Urinary bladder (tissue), 4 donors: ENCODE results near the gene HOXA6. TPM values are rescaled to one million over a fixed set of nuclear protein-coding genes. Genes with fewer than 3 reads are reported as not detected.

Experiments used
- DNase-seq: peaks from one replicate; pipeline ENCODE4 v3.0.0-alpha.2; 2015; ENCODE audit errors: extremely low spot score
- H3K27ac ChIP-seq: one replicate; pipeline ENCODE4 v1.5.1; 2013; ENCODE audit warnings: low read depth, mild to moderate bottlenecking, moderate library complexity
- H3K36me3 ChIP-seq: one replicate; pipeline ENCODE4 v1.6.1; 2013; ENCODE audit warnings: mild to moderate bottlenecking, moderate library complexity; ENCODE audit not compliant: insufficient read depth
- H3K4me1 ChIP-seq: one replicate; pipeline ENCODE4 v1.6.1; 2013; ENCODE audit warnings: mild to moderate bottlenecking, moderate library complexity; ENCODE audit not compliant: insufficient read depth
- H3K4me3 ChIP-seq: one replicate; pipeline ENCODE4 v1.5.1; 2013; ENCODE audit warnings: low read depth, low read length
- WGBS: extraction: QIAGEN DNeasy Blood & Tissue Kit; methylation state at CpG from one replicate; pipeline ENCODE4 v1.1.7; 2013; 5-methylcytosine and 5-hydroxymethylcytosine counted together
- polyA plus RNA-seq: library from polyadenylated mRNA; stranded (reverse); fragments of 200-250 nt; gene quantifications from one replicate; pipeline ENCODE4 v1.2.3, GENCODE V29; 2013
- total RNA-seq: library from RNA; depleted of rRNA; stranded (reverse); fragments of >200 nt; gene quantifications from one replicate; pipeline ENCODE4 v1.2.3, GENCODE V29; 2014
- donor health status: healthy with polysubstance abuse.
- donor health status: healthy.

HOXA6 gene
- 8.4 TPM for total RNA-seq
- polyA plus RNA-seq, result 4.4 TPM

DNA sequence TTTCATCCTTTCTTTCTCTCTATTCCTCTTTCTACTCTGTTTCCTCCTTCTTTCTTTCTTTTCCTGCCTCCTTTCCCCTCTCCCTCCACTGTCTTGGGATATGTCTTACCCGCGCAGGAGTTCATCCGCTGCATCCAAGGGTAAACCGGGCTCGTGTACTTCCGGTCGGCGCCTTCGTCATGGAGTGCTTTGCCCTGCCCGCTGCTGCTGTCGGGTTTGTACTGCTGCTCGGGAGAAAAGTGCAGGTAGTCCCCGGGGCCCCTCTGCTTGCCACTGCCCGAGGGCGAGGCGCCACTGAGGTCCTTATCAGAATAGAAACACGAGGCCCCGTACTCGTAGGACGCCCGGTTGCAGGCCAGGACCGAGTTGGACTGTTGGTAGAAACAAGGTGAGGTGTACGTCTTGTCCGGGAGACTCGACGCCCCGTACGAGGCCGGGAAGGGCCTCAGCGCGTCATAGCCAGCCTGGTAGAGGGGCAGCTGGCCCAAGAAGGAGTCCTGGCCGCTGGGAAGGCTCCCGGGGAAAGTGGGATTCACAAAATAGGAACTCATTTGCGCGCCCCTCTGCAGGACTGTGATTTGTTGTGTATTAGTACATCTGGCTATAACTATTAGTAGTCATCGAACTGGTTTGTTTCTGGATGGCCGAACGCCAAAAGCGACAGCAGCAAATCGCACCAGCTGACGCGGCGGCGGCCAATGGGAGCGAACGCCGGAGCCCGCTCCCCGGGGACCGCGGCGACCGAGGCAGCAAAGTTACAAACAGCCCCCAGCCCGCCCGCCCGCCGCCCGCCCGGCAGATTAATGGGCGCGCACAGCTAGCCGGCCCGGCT lies at the start of gene HOXA6:
TSS of gene HOXA6 (minus strand) at position 576 of the 832 bp plus-strand sequence. CDS start at position 551, 25 bp downstream.
- WGBS, result 23% methylated on average over 63 of the region's 63 CpGs
- Histone ChIP-seq H3K4me3 (peak within 1 kb of the TSS; percentile 46), H3K4me1 (no peaks in the 10 kb centered on the region), H3K36me3 (peaks cover 3% of the 10 kb centered on the region), H3K27ac (peak within 1 kb of the TSS; percentile 82)
- no peak for DNase-seq

DNA sequence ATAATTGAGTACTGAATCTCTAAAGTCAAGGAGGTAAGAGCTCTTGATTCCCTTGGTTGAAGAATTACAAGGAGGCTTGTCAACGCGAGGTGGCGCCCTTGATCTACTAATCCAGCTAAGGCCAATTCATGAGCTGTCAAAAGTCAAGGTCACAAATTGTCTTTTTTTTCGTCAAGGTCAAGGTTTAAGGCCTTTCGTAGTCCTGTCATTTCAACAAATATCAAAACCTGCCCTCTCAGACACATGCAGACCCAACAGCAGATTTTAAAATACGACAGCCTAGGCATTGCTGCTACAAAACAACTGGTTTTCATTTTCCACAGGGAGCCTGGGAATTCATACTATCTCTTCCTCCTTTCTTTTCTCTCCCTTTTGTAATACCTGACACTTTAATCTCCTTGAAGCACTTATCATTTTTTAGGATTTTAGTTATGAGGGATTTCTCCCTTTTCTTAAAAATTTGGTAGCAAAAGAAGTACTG lies 48.8 kb upstream of the HOXA6 start:
- Histone ChIP-seq H3K4me1 (no peaks in the 10 kb centered on the region), H3K27ac (peak overlapping the region; percentile 25), H3K36me3 (no peaks in the 10 kb centered on the region), H3K4me3 (peak overlapping the region; percentile 35)
- WGBS, result under 1% methylated on average over 6 of the region's 6 CpGs
- peak; percentile 78 for DNase-seq

DNA sequence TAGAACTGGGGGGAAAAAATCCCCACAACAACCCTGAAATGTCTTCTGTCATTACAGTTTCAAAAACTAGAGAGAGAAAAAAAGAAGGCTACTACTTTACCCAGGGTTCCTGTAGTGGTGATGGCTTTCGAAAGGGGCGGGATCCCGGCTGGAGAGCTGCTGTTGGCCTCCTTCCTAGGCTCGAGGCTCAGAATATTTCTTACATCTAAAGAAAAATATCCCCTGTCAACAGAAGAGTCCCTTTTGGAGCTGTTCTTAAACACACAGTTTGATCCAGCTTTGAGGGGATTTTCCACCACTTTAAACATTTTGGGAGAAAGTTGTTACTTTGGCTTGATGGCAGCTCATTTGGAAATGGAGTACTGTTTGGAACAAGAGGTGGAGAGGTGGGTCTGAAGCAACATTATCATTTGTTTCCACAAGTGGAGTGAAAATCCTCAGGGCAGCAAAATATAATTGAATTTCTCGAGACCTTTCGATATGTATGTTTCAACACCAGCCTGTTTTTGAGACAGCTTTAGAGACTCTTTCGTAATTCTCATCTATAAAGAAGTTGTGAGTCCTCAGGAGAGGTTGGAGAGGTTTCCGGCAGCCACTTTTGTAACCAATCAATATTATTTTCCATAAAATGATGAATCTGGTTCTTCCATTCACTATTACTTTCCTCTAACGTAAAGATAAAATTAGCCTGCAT lies 47.3 kb upstream of the HOXA6 start:
- 16% methylated on average over 9 of the region's 9 CpGs for WGBS
- Histone ChIP-seq H3K4me1 (peaks cover under 1% of the 10 kb centered on the region), H3K36me3 (no peaks in the 10 kb centered on the region), H3K27ac (no peak overlapping the region), H3K4me3 (peak overlapping the region; percentile 39)
- no peak for DNase-seq

DNA sequence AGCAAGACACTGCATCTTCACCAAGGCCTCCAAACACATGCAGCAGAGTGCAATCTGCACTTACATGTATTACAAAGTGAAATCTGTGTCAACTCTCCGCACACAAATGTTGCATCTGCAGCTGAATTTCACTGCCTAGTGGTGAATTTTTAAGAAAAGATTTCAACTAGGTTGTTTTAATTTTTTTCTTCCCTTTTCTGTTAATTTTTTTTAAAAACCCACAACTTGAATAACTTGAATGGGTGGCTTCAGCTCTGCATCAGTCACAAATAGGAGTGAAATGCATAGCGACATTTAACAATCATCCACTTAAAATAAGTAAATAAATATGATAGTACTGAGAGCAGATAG lies 46.4 kb upstream of the HOXA6 start:
- H3K36me3 ChIP-seq, result no peaks in the 10 kb centered on the region
- DNase-seq, result no peak
- H3K27ac ChIP-seq, result peak overlapping the region; percentile 88
- peak overlapping the region; percentile 66 for H3K4me3 ChIP-seq
- H3K4me1 ChIP-seq, result peaks cover 1% of the 10 kb centered on the region
- 28% methylated on average over 2 of the region's 2 CpGs for WGBS

DNA sequence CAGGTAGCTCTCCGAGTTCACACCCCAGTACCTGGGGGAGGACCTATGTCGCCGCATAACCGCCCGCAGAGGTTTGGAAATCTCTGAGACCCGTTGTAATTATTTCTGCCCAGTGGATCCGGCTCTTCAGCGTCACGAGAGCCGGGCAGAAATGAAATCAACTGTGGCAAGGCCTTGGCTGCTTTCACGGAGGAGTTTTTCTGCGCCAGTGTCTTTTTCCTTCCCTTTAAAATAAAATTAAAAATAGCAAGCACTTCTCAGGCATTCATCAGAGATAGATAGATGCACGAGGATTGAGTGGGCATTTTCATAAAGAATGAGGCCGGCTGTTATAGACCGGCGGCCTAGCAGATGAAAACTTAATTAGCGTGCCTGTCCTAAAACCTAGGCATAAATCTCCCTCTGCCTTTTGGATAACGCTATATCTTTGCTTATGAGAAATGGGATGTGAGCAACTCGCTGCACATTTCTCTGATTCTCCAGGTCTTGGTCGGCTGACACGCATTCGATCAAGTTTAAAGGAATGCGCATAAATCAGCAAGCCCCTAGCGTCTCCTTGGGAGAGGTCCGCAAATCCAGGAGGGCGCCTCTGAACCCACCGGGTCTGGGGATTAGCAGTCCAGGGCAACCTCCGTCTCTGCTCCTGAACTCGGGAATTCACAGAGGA lies 45.9 kb upstream of the HOXA6 start:
- Histone ChIP-seq H3K27ac (peak overlapping the region; percentile 88), H3K36me3 (no peaks in the 10 kb centered on the region), H3K4me3 (peak overlapping the region; percentile 66), H3K4me1 (peaks cover 1% of the 10 kb centered on the region)
- DNase-seq, result no peak
- 5% methylated on average over 29 of the region's 29 CpGs for WGBS

DNA sequence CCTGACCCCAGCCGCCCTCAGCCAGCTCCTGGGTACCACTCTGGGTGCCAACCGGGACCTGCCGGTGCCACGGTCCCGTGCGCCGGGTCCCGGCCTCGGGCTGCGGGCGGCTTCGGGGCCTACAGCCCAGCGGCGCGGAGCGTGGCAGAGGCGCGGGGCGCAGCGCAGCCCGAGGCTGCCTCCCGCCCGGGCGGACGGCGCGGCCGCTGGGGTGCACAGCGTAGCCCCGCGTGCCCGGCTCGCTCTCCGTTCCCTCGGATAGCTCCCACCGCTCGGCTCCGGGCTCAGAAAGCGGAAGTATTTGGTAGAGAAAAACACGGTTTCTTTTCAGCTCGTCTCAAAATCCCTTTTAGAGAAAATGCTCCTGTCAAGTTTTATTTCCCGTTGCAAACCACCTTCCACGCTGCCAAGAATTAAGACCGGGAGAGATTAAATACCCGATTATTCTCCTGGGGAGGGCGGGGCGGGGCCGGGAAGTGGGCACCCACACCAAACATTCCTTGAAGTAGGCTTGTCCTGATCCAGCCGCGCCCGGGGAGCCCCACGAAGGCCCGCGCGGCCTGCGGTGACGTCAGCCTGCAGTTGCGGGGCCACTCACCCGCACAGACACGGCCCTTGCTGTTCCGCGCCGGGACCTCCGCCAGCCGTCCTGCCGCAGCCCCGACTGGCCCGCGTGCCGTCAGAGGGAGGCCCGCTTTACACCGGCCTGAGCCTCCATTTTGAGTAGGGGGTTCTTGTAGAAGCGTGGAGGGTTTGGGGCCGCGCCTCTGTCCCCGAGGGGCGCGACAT lies 45.2 kb upstream of the HOXA6 start:
- peaks cover 1% of the 10 kb centered on the region for H3K4me1 ChIP-seq

DNA sequence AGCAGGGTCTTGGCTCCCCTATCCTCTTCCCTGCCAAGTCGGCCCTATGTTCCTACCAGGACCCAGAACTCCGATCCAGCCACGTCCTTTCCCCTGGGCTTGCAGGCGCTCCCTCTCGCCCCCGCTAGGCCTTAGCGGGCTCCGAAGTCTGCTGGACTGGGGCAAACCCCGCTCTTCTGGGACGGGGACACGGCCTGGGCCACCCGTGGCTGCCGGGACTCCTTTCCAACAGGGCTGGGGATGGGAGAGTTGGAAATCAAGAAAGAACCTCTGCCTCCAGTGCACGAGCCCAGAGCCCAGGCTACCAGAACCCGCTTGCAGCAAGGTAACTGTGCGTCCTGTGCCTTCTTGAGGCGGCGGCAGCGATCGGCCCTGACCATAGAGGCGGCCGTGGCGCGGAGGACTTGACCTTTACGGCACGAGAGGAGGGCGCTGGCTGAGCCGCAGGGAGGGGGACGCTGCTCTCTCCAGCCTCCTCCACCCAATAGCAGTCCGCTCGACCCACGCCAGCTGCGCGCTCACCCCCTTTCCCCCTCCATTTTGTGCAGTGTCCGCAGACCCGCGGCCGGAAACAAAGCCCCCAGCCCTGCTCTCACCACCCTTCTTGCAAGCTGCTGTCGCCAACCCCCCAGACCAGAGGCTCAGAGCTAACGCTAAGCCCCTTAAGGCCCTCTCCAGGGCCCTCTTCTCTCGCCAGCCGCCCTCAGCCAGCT lies 44.4 kb upstream of the HOXA6 start:
- H3K36me3 ChIP-seq, result no peaks in the 10 kb centered on the region
- peaks cover 1% of the 10 kb centered on the region for H3K4me1 ChIP-seq
- DNase-seq, result no peak
- H3K27ac ChIP-seq, result peak overlapping the region; percentile 88
- 5% methylated on average over 42 of the region's 42 CpGs for WGBS
- peak overlapping the region; percentile 66 for H3K4me3 ChIP-seq

More for the DNA sequence above, 45.2 kb upstream of the HOXA6 start:
- under 1% methylated on average over 78 of the region's 78 CpGs for WGBS
- H3K27ac ChIP-seq, result peak overlapping the region; percentile 88
- H3K36me3 ChIP-seq, result no peaks in the 10 kb centered on the region
- H3K4me3 ChIP-seq, result peak overlapping the region; percentile 66
- no peak for DNase-seq

DNA sequence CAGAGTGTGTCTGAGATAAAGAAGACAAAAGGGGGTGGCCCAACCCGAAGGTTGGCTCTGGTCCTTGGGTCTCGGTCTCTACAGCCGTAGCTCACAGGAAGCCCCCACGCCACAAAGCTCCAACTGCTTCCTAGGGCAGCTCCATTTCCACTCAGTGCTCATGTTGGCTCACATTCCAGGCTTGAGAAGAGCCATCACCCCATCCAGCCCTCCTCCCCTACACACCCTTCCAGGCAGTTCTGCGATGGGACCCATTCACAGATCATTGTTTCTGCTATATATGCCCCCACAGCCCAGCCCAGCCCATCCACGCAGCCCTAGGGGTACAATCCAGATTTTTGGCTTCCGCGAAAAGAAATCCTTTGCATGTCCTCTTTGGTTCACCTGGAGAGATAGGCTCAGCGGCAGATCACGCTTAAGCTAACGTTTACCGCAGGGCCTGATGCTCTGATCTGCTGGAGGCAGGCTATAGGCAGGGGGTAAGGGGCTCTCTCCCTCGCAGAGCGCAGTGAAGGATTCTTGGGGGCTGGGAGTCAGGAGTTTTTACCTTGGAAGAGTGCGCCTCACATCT lies 43.7 kb upstream of the HOXA6 start:
- Histone ChIP-seq H3K27ac (peak overlapping the region; percentile 88), H3K4me3 (peak overlapping the region; percentile 66), H3K4me1 (peaks cover 1% of the 10 kb centered on the region), H3K36me3 (no peaks in the 10 kb centered on the region)
- 32% methylated on average over 15 of the region's 15 CpGs for WGBS
- DNase-seq, result no peak

DNA sequence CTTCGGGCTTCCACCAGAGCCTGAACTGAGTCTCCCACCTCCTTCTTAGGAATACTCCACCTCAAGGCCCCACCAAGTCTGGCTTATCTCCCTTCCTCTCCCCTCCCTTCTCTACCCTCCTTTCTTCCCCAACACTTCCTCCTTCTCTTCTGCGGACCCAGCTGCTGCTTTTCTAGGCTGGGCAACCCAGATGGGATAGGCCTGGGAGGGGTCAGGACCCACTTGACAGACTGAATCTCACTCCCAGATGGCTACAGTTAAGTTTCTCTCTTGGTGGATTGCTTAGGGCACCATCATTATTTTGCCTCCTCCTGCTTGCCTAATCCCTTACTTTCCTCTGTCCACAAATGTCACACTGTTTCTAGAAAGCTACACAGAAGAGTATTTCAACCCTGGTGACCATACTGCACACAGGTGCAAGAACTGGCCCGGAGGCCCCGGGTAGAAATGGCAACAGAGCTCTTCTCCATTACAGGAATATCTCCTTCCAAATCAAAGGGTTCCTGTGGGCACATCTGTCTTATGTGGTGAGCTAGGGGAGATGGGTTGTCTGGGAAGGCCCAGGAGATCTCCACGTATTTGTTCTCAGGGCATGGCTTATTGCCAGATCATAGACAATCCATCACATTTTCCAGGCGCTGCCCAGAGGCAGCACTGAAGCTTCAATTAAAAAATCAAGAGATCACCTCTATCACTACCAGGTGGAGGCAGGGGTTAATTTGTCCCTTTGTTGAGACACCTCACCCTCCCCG lies 42.6 kb upstream of the HOXA6 start:
- Histone ChIP-seq H3K4me3 (peak overlapping the region; percentile 6), H3K4me1 (peaks cover 1% of the 10 kb centered on the region), H3K27ac (peak overlapping the region; percentile 95), H3K36me3 (no peaks in the 10 kb centered on the region)
- no peak for DNase-seq
- WGBS, result 38% methylated on average over 7 of the region's 7 CpGs

DNA sequence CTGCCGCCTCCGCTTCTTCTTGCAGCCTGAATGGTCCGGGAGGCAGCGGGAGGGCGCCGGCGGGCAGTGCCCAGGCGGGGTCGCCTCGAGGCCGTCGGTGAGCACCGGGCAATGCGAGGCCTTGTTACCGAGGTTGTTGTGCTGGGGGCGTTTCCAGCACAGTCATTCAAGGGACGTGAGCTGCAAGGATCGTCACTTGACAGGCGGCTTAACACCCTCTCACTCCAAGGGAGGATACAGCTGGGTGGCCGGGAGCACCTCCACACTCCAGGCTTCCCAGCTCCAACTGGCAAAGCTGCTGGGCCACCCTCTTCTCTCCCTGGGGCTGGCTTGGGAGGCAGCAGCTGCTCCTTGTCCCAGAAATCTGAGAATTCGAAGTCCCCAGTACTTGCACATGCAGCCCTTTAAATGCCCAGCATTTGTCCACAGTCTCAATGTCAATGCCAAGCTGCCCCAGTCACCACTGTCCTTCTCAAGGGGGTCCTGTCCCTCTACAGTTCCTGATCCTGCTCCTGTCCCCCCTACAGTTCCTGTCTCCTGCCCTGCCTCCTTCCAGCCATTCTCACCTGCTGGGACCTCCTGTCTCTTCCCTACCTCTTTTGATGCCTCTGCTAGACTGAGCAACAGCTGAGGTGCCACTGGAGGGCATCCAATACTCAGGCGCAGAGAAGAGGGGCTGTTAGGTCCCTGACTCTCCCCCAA lies 41.9 kb upstream of the HOXA6 start:
- DNase-seq, result no peak
- H3K36me3 ChIP-seq, result no peaks in the 10 kb centered on the region
- H3K4me3 ChIP-seq, result peak overlapping the region; percentile 54
- H3K4me1 ChIP-seq, result peaks cover 1% of the 10 kb centered on the region
- peak overlapping the region; percentile 95 for H3K27ac ChIP-seq
- 8% methylated on average over 22 of the region's 22 CpGs for WGBS
